IMR-90 (cell line): ENCODE data around the gene FCRL5. TPM values are rescaled to one million over a fixed set of nuclear protein-coding genes. Genes with fewer than 3 reads are reported as not detected.

Source experiments
- ATAC-seq: fragments of 200-7000 bp; cut with Tn5 transposase; 2 replicates; pipeline ENCODE4 v1.9.1; 2020; ENCODE audit warnings: low read depth, mild to moderate bottlenecking, moderate library complexity
- BruUV-seq: library from RNA; stranded (reverse); fragments of 400-500 nt; replicated peaks from 2 replicates; lab custom pipeline; 2021; lab: Mats Ljungman, UMichigan
- CTCF ChIA-PET: fragments of 300-600 bp; formaldehyde crosslinking; extraction: SDS; loops from one replicate; lab custom pipeline; 2021; ENCODE audit warnings: antibody characterized with exemption; lab: Yijun Ruan, JAX
- POLR2A ChIA-PET: fragments of 300-600 bp; sonication (Branson Sonifier 250); formaldehyde crosslinking; loops from one replicate; lab custom pipeline; 2022; ENCODE audit warnings: antibody characterized with exemption; ENCODE audit not compliant: unreplicated experiment; lab: Charles Lee
- DNase-seq: peaks from one replicate; pipeline ENCODE4 v3.0.0; 2013
- H2AFZ ChIP-seq: replicated peaks from 2 replicates; pipeline ENCODE3; 2013; ENCODE audit warnings: low read length, mild to moderate bottlenecking; ENCODE audit not compliant: poor library complexity
- H2AK5ac ChIP-seq: 2 replicates; pipeline ENCODE4 v1.6.1; 2013; ENCODE audit warnings: low read depth, low read length, inconsistent platforms
- H2AK9ac ChIP-seq: replicated peaks from 2 replicates; pipeline ENCODE3; 2013; ENCODE audit warnings: mild to moderate bottlenecking, low read depth, low read length, moderate library complexity; ENCODE audit not compliant: poor library complexity
- H2BK120ac ChIP-seq: 2 replicates; pipeline ENCODE4 v1.6.1; 2013; ENCODE audit warnings: low read depth, low read length, inconsistent platforms
- H2BK15ac ChIP-seq: 3 replicates; pipeline ENCODE4 v1.6.1; 2013; ENCODE audit warnings: low read depth, low read length, inconsistent platforms
- H2BK20ac ChIP-seq: 2 replicates; pipeline ENCODE4 v1.6.1; 2013; ENCODE audit warnings: low read depth, mild to moderate bottlenecking, inconsistent platforms, low read length, moderate library complexity
- H2BK5ac ChIP-seq: 2 replicates; pipeline ENCODE4 v1.6.1; 2013; ENCODE audit warnings: mild to moderate bottlenecking, low read depth, low read length, inconsistent platforms; ENCODE audit not compliant: poor library complexity, severe bottlenecking
- H3K14ac ChIP-seq: replicated peaks from 2 replicates; pipeline ENCODE4 v1.6.1; 2013; ENCODE audit warnings: low read depth, low read length, inconsistent platforms
- H3K18ac ChIP-seq: 2 replicates; pipeline ENCODE4 v1.6.1; 2013; ENCODE audit warnings: low read depth, low read length, control low read depth
- H3K23ac ChIP-seq: 2 replicates; pipeline ENCODE4 v1.6.1; 2013; ENCODE audit warnings: low read depth, low read length, inconsistent platforms
- H3K27ac ChIP-seq: 2 replicates; pipeline ENCODE4 v1.5.1; 2013; ENCODE audit warnings: mild to moderate bottlenecking, control low read depth, low read length; ENCODE audit not compliant: insufficient read depth
- H3K27me3 ChIP-seq: 2 replicates; pipeline ENCODE4 v1.6.1; 2013; ENCODE audit warnings: low read length; ENCODE audit not compliant: control insufficient read depth, insufficient read depth
- H3K36me3 ChIP-seq: 2 replicates; pipeline ENCODE4 v1.6.1; 2013; ENCODE audit warnings: low read length, mixed read lengths; ENCODE audit not compliant: control insufficient read depth, insufficient read depth
- H3K4ac ChIP-seq: 2 replicates; pipeline ENCODE4 v1.6.1; 2013; ENCODE audit warnings: low read depth, low read length, inconsistent platforms
- H3K4me1 ChIP-seq: 2 replicates; pipeline ENCODE4 v1.6.1; 2013; ENCODE audit warnings: low read length, mixed read lengths; ENCODE audit not compliant: control insufficient read depth, insufficient read depth
- H3K4me2 ChIP-seq: 2 replicates; pipeline ENCODE4 v1.6.1; 2013; ENCODE audit warnings: low read depth, mild to moderate bottlenecking, control low read depth, low read length, moderate library complexity
- H3K4me3 ChIP-seq: 2 replicates; pipeline ENCODE4 v1.5.1; 2013; ENCODE audit warnings: low read depth, mild to moderate bottlenecking, control low read depth, low read length, moderate library complexity; ENCODE audit not compliant: insufficient read depth
- H3K56ac ChIP-seq: 2 replicates; pipeline ENCODE4 v1.6.1; 2013; ENCODE audit warnings: low read length, inconsistent platforms; ENCODE audit not compliant: insufficient read depth; ENCODE audit errors: extremely low read depth
- H3K79me1 ChIP-seq, 2 experiments: 2 replicates each; pipeline ENCODE4 v1.6.1; 2013; ENCODE audit warnings: low read length in 2 of 2, inconsistent platforms in 1 of 2, low read depth in 1 of 2
- H3K9ac ChIP-seq: 2 replicates; pipeline ENCODE4 v1.6.1; 2013; ENCODE audit warnings: low read depth, low read length, control low read depth
- H3K9me1 ChIP-seq: 2 replicates; pipeline ENCODE4 v1.6.1; 2013; ENCODE audit warnings: low read length, inconsistent platforms; ENCODE audit not compliant: insufficient read depth
- H3K9me3 ChIP-seq: 2 replicates; pipeline ENCODE4 v1.6.1; 2013; ENCODE audit warnings: low read length; ENCODE audit not compliant: control insufficient read depth, insufficient read depth
- H4K20me1 ChIP-seq: 2 replicates; pipeline ENCODE4 v1.6.1; 2013; ENCODE audit warnings: low read length, inconsistent platforms; ENCODE audit not compliant: insufficient read depth
- H4K5ac ChIP-seq: 2 replicates; pipeline ENCODE4 v1.6.1; 2013; ENCODE audit warnings: mild to moderate bottlenecking, low read depth, low read length, control low read depth
- H4K8ac ChIP-seq, 2 experiments: 2 replicates each; pipeline ENCODE4 v1.6.1; 2013; ENCODE audit warnings: low read depth in 2 of 2, low read length in 2 of 2, control low read depth in 1 of 2, inconsistent platforms in 1 of 2
- H4K91ac ChIP-seq: 2 replicates; pipeline ENCODE4 v1.6.1; 2013; ENCODE audit warnings: low read depth, low read length, inconsistent platforms; ENCODE audit not compliant: insufficient read depth
- CHD1 ChIP-seq: IDR thresholded peaks from 2 replicates; pipeline ENCODE4 v1.6.1; 2012; ENCODE audit warnings: low read depth, low read length, improper control_type of control experiment
- MAFK ChIP-seq: IDR thresholded peaks from 2 replicates; pipeline ENCODE4 v1.6.1; 2012; ENCODE audit warnings: low read depth, low read length, improper control_type of control experiment
- RAD21 ChIP-seq: IDR thresholded peaks from 2 replicates; pipeline ENCODE4 v1.6.1; 2012; ENCODE audit warnings: low read length, improper control_type of control experiment
- RCOR1 ChIP-seq: IDR thresholded peaks from 2 replicates; pipeline ENCODE4 v1.6.1; 2012; ENCODE audit warnings: mild to moderate bottlenecking, low read length, improper control_type of control experiment; ENCODE audit not compliant: insufficient replicate concordance
- RFX5 ChIP-seq: IDR thresholded peaks from 2 replicates; pipeline ENCODE4 v1.8.0; 2012; ENCODE audit warnings: low read depth, mild to moderate bottlenecking, low read length, moderate library complexity
- WGBS, 2 experiments: methylation state at CpG; one replicate each; pipeline versions ENCODE4 v1.1.5 to v1.1.7; 2013; ENCODE audit warnings: missing lambda C conversion rate in 2 of 2; ENCODE audit not compliant: insufficient read length in 1 of 2; ENCODE audit errors: extremely low coverage in 2 of 2; 5-methylcytosine and 5-hydroxymethylcytosine counted together
- dilution Hi-C: fragments of 300-500 bp; cut with HindIII; formaldehyde crosslinking; loops from one replicate; pipeline ENCODE4 v1.14.3; 2018; ENCODE audit warnings: low sequenced_read_pairs; ENCODE audit not compliant: unreplicated experiment
- in situ Hi-C: fragments of 300-500 bp; cut with MboI; formaldehyde crosslinking; loops from 3 replicates; pipeline ENCODE4 v1.14.3; 2019; ENCODE audit warnings: low sequenced_read_pairs, inconsistent platforms, mixed read lengths
- intact Hi-C: fragments of 100-400 bp; cut with micrococcal nuclease; formaldehyde crosslinking; loops from 2 replicates; pipeline ENCODE4 v1.10.0; 2022
- polyA plus RNA-seq, 3 experiments: library from polyadenylated mRNA; depleted of rRNA; stranded (reverse); fragments of >200 nt; gene quantifications; 2 replicates each; pipeline ENCODE4 v1.2.3, GENCODE V29; 2012; ENCODE audit warnings: low replicate concordance in 1 of 3
- total RNA-seq: library from RNA; depleted of rRNA; stranded (reverse); fragments of >200 nt; gene quantifications from 2 replicates; pipeline ENCODE4 v1.2.3, GENCODE V29; 2012
- TF ChIP-seq, protein P1 (sequence below): fragments of 150-350 bp; IDR thresholded peaks from 2 replicates; pipeline ENCODE4 v1.6.1; 2017; ENCODE audit warnings: mild to moderate bottlenecking, antibody characterized with exemption, low read length, low read depth

The FCRL5 gene
- total and polyA plus RNA-seq, 2 of the 4 experiments (the other 2 are of a cell fraction), result not detected

GRCh38 chr1:157523774-157524493 is 28.4 kb downstream of the FCRL5 start:
- in situ Hi-C loops, result no loop called here
- Histone ChIP-seq H3K9ac (no peak overlapping the region), H3K36me3 (no peaks in the 10 kb centered on the region), H2AK5ac (no peak overlapping the region), H2BK15ac (no peak overlapping the region), H2BK20ac (no peak overlapping the region), H3K4me3 (no peak overlapping the region), H3K18ac (no peak overlapping the region), H3K79me1 (no peaks in the 10 kb centered on the region), H3K27me3 (no peaks in the 10 kb centered on the region), H3K4me1 (no peaks in the 10 kb centered on the region), H3K9me1 (no peaks in the 10 kb centered on the region), H3K4ac (no peak overlapping the region), H3K56ac (no peak overlapping the region), H4K20me1 (no peaks in the 10 kb centered on the region), H2BK120ac (no peak overlapping the region), H3K4me2 (no peak overlapping the region), H3K23ac (no peak overlapping the region), H2BK5ac (no peak overlapping the region), H3K9me3 (no peaks in the 10 kb centered on the region), H2AK9ac (no peak overlapping the region), H4K8ac (no peak overlapping the region), H3K27ac (no peak overlapping the region), H4K91ac (no peak overlapping the region), H4K5ac (no peak overlapping the region), H3K14ac (no peak overlapping the region), H2AFZ (no peak overlapping the region)
- no TSS peak for BruUV-seq
- no CpG with 5 or more reads among the region's 5 CpGs for WGBS, 2 experiments
- DNase-seq (no peak), ATAC-seq (no peak)
- dilution Hi-C loops, result no loop called here
- no peak for TF ChIP-seq RAD21
- no peak for TF ChIP-seq RCOR1
- no peak for TF ChIP-seq MAFK
- no peak for TF ChIP-seq RFX5
- TF ChIP-seq, protein P1, sequence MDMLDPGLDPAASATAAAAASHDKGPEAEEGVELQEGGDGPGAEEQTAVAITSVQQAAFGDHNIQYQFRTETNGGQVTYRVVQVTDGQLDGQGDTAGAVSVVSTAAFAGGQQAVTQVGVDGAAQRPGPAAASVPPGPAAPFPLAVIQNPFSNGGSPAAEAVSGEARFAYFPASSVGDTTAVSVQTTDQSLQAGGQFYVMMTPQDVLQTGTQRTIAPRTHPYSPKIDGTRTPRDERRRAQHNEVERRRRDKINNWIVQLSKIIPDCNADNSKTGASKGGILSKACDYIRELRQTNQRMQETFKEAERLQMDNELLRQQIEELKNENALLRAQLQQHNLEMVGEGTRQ, result no peak
- TF ChIP-seq CHD1, result no peak
- intact Hi-C loops, result no loop called here
- ChIA-PET CTCF (interaction anchor here (0.5 kb wide), 1 partner anchor 160 kb away, joined by 3 read pairs; no protein-coding TSS in a partner anchor), POLR2A (no interaction called here)
